Measurements from ENCODE around the gene ANKRD33B.
"Not testable (repeated sequence)": the region's sequence is repeated elsewhere in the genome, so short reads cannot be mapped to it uniquely, and the experiment has no call there.

Gene ANKRD33B

GRCh38 chr5:10601246-10602030 is 37.6 kb downstream of the ANKRD33B start:
- Mint-ChIP-seq H3K4me1 (peaks cover 16% of the 10 kb centered on the region), H3K4me3 (no peak overlapping the region), H3K27ac (peak overlapping the region; percentile 61), H3K36me3 (no peaks in the 10 kb centered on the region), H3K9me3 (no peaks in the 10 kb centered on the region)
- no peak for DNase-seq (ENCODE audit: low spot score in 2 of 2)
- ATAC-seq: peak; percentile 42

GRCh38 chr5:10602031-10602806 is 38.3 kb downstream of the ANKRD33B start:
- H3K27ac Mint-ChIP-seq: no peak overlapping the region
- H3K9me3 Mint-ChIP-seq: no peaks in the 10 kb centered on the region
- DNase-seq (ENCODE audit: low spot score in 2 of 2): no peak
- no peaks in the 10 kb centered on the region for H3K36me3 Mint-ChIP-seq
- ATAC-seq: no peak
- H3K4me3 Mint-ChIP-seq: no peak overlapping the region
- peaks cover 13% of the 10 kb centered on the region for H3K4me1 Mint-ChIP-seq

GRCh38 chr5:10604975-10605374 is 41.1 kb downstream of the ANKRD33B start:
- no peak for ATAC-seq
- Mint-ChIP-seq H3K36me3 (peaks cover 7% of the 10 kb centered on the region), H3K4me1 (peaks cover 13% of the 10 kb centered on the region), H3K9me3 (no peaks in the 10 kb centered on the region), H3K27ac (no peak overlapping the region), H3K4me3 (no peak overlapping the region)
- DNase-seq (ENCODE audit: low spot score in 2 of 2): no peak

GRCh38 chr5:10606632-10607022 is 42.8 kb downstream of the ANKRD33B start:
- H3K9me3 Mint-ChIP-seq; H3K36me3 Mint-ChIP-seq; H3K4me1 Mint-ChIP-seq; DNase-seq (ENCODE audit: low spot score in 2 of 2); H3K27ac Mint-ChIP-seq; H3K4me3 Mint-ChIP-seq; ATAC-seq: not testable (repeated sequence)

- H3K27ac Mint-ChIP-seq: no peak overlapping the region
- H3K9me3 Mint-ChIP-seq: no peaks in the 10 kb centered on the region
- ATAC-seq (peak; percentile 48), DNase-seq (ENCODE audit: low spot score in 2 of 2) (no peak)
- H3K4me3 Mint-ChIP-seq: no peak overlapping the region
- H3K36me3 Mint-ChIP-seq: peaks cover 7% of the 10 kb centered on the region
- H3K4me1 Mint-ChIP-seq: no peaks in the 10 kb centered on the region
Measured at GRCh38 chr5:10607023-10607665, 43.3 kb downstream of the ANKRD33B start.

- Mint-ChIP-seq H3K9me3 (no peaks in the 10 kb centered on the region), H3K27ac (no peak overlapping the region), H3K36me3 (peaks cover 7% of the 10 kb centered on the region), H3K4me3 (no peak overlapping the region), H3K4me1 (no peaks in the 10 kb centered on the region)
- no peak for DNase-seq (ENCODE audit: low spot score in 2 of 2)
- ATAC-seq: no peak
Measured at GRCh38 chr5:10607666-10608073, 43.8 kb downstream of the ANKRD33B start.

GRCh38 chr5:10608081-10608480 is 44.2 kb downstream of the ANKRD33B start:
- not testable (repeated sequence) for DNase-seq (ENCODE audit: low spot score in 2 of 2); H3K9me3 Mint-ChIP-seq; H3K4me3 Mint-ChIP-seq; H3K27ac Mint-ChIP-seq; H3K4me1 Mint-ChIP-seq; H3K36me3 Mint-ChIP-seq; ATAC-seq

- H3K4me3 Mint-ChIP-seq: no peak overlapping the region
- no peaks in the 10 kb centered on the region for H3K4me1 Mint-ChIP-seq
- no peak for ATAC-seq
- peaks cover 7% of the 10 kb centered on the region for H3K36me3 Mint-ChIP-seq
- H3K27ac Mint-ChIP-seq: no peak overlapping the region
- DNase-seq (ENCODE audit: low spot score in 2 of 2): no peak
- no peaks in the 10 kb centered on the region for H3K9me3 Mint-ChIP-seq
Measured at GRCh38 chr5:10610058-10610457, 46.2 kb downstream of the ANKRD33B start.

GRCh38 chr5:10611290-10611689 is 47.4 kb downstream of the ANKRD33B start:
- ATAC-seq (no peak), DNase-seq (ENCODE audit: low spot score in 2 of 2) (no peak)
- no peaks in the 10 kb centered on the region for H3K4me1 Mint-ChIP-seq
- H3K4me3 Mint-ChIP-seq: no peak overlapping the region
- H3K9me3 Mint-ChIP-seq: no peaks in the 10 kb centered on the region
- H3K27ac Mint-ChIP-seq: no peak overlapping the region
- H3K36me3 Mint-ChIP-seq: peaks cover 7% of the 10 kb centered on the region

- Mint-ChIP-seq H3K4me3 (no peak overlapping the region), H3K4me1 (no peaks in the 10 kb centered on the region), H3K27ac (no peak overlapping the region), H3K9me3 (no peaks in the 10 kb centered on the region), H3K36me3 (peaks cover 7% of the 10 kb centered on the region)
- ATAC-seq: no peak
- DNase-seq (ENCODE audit: low spot score in 2 of 2): no peak
Measured at GRCh38 chr5:10612251-10612650, 48.4 kb downstream of the ANKRD33B start.

GRCh38 chr5:10615693-10616092 is 51.8 kb downstream of the ANKRD33B start:
- peaks cover 5% of the 10 kb centered on the region for H3K4me1 Mint-ChIP-seq

GRCh38 chr5:10617103-10617502 is 53.2 kb downstream of the ANKRD33B start:
- Mint-ChIP-seq H3K9me3 (no peaks in the 10 kb centered on the region), H3K4me1 (peaks cover 5% of the 10 kb centered on the region), H3K36me3 (no peaks in the 10 kb centered on the region), H3K27ac (no peak overlapping the region), H3K4me3 (no peak overlapping the region)
- no peak for DNase-seq (ENCODE audit: low spot score in 2 of 2)
- no peak for ATAC-seq

More at GRCh38 chr5:10615693-10616092, 51.8 kb downstream of the ANKRD33B start:
- Mint-ChIP-seq H3K9me3 (no peaks in the 10 kb centered on the region), H3K4me3 (no peak overlapping the region), H3K27ac (no peak overlapping the region), H3K36me3 (no peaks in the 10 kb centered on the region)
- ATAC-seq: no peak
- DNase-seq (ENCODE audit: low spot score in 2 of 2): no peak

- no peak for ATAC-seq
- Mint-ChIP-seq H3K9me3 (no peaks in the 10 kb centered on the region), H3K36me3 (no peaks in the 10 kb centered on the region), H3K4me3 (no peak overlapping the region), H3K27ac (peak overlapping the region; percentile 56), H3K4me1 (peaks cover 5% of the 10 kb centered on the region)
- DNase-seq (ENCODE audit: low spot score in 2 of 2): no peak
Measured at GRCh38 chr5:10618311-10618710, 54.4 kb downstream of the ANKRD33B start.

GRCh38 chr5:10619649-10620048 is 55.8 kb downstream of the ANKRD33B start:
- peaks cover 10% of the 10 kb centered on the region for H3K36me3 Mint-ChIP-seq
- DNase-seq (ENCODE audit: low spot score in 2 of 2) (no peak), ATAC-seq (no peak)
- H3K9me3 Mint-ChIP-seq: no peaks in the 10 kb centered on the region
- H3K4me1 Mint-ChIP-seq: peaks cover 5% of the 10 kb centered on the region
- H3K27ac Mint-ChIP-seq: no peak overlapping the region
- no peak overlapping the region for H3K4me3 Mint-ChIP-seq

GRCh38 chr5:10620346-10620745 is 56.5 kb downstream of the ANKRD33B start:
- H3K9me3 Mint-ChIP-seq: no peaks in the 10 kb centered on the region
- no peak for ATAC-seq
- H3K27ac Mint-ChIP-seq: no peak overlapping the region

More at GRCh38 chr5:10620346-10620745, 56.5 kb downstream of the ANKRD33B start:
- H3K36me3 Mint-ChIP-seq: peaks cover 10% of the 10 kb centered on the region
- H3K4me1 Mint-ChIP-seq: peaks cover 5% of the 10 kb centered on the region
- no peak overlapping the region for H3K4me3 Mint-ChIP-seq
- no peak for DNase-seq (ENCODE audit: low spot score in 2 of 2)

Data from stimulated activated effector memory CD8-positive, alpha-beta T cell treated with anti-CD3 and anti-CD28 coated beads, Interleukin-12 subunit alpha, Interleukin-12 subunit beta, amount 100 ng/mL, for 72 hours (primary cell).